Left lobe of liver (tissue), 2 donors: ENCODE data around the gene CCDC148. TPM values are rescaled to one million over a fixed set of nuclear protein-coding genes. Genes with fewer than 3 reads are reported as not detected.

Experiments
- ATAC-seq: fragments of 200-7000 bp; cut with Tn5 transposase; one replicate; pipeline ENCODE4 v1.9.1; 2020; ENCODE audit warnings: mild to moderate bottlenecking, moderate library complexity
- DNase-seq: peaks from one replicate; pipeline ENCODE4 v3.0.0-alpha.2; 2020; ENCODE audit warnings: low spot score
- total RNA-seq: library from RNA; stranded (reverse); gene quantifications from one replicate; pipeline ENCODE4 v1.2.1, GENCODE V29; 2021
- donor health status: DM: no; HTN: no; CAD: no; lungs with moderate emphysema.
- donor health status: DM: no; HTN: yes; CAD: no.

Gene CCDC148
- 0.18 TPM for total RNA-seq

- DNase-seq, result peak; percentile 91
- peak; percentile 81 for ATAC-seq
Measured at GRCh38 chr2:158456309-158457066, at the start of gene CCDC148, which contains the start of gene PKP4. TSS of gene CCDC148 (minus strand) at chr2:158456753. CDS start at chr2:158456439, 314 bp downstream. TSS of gene PKP4 (plus strand) at chr2:158456952. CDS start at chr2:158533185, 76,233 bp downstream.

GRCh38 chr2:158505448-158505934, 48.9 kb upstream of the CCDC148 start:
- DNase-seq (no peak), ATAC-seq (no peak)

- peak; percentile 59 for ATAC-seq
- no peak for DNase-seq
Measured at GRCh38 chr2:158504088-158504487, 47.5 kb upstream of the CCDC148 start.

- DNase-seq, result no peak
- ATAC-seq, result no peak
Measured at GRCh38 chr2:158502974-158503373, 46.4 kb upstream of the CCDC148 start.

GRCh38 chr2:158501301-158501700, 44.7 kb upstream of the CCDC148 start:
- no peak for DNase-seq
- ATAC-seq, result peak; percentile 50

- ATAC-seq (no peak), DNase-seq (no peak)
Measured at GRCh38 chr2:158500333-158500732, 43.8 kb upstream of the CCDC148 start.

- no peak for ATAC-seq
- DNase-seq, result no peak
Measured at GRCh38 chr2:158499383-158499782, 42.8 kb upstream of the CCDC148 start.

GRCh38 chr2:158498749-158499136, 42.2 kb upstream of the CCDC148 start:
- no peak for DNase-seq
- no peak for ATAC-seq

- ATAC-seq (no peak), DNase-seq (no peak)
Measured at GRCh38 chr2:158498043-158498748, 41.6 kb upstream of the CCDC148 start.

- DNase-seq, result no peak
- ATAC-seq, result peak; percentile 79
Measured at GRCh38 chr2:158497486-158497885, 40.9 kb upstream of the CCDC148 start.

- ATAC-seq (peak; percentile 37), DNase-seq (no peak)
Measured at GRCh38 chr2:158496986-158497385, 40.4 kb upstream of the CCDC148 start.

- DNase-seq (no peak), ATAC-seq (no peak)
Measured at GRCh38 chr2:158495175-158495574, 38.6 kb upstream of the CCDC148 start.

- ATAC-seq (no peak), DNase-seq (no peak)
Measured at GRCh38 chr2:158493458-158493857, 36.9 kb upstream of the CCDC148 start.

GRCh38 chr2:158491072-158491471, 34.5 kb upstream of the CCDC148 start:
- no peak for ATAC-seq

GRCh38 chr2:158489366-158490112, 33.0 kb upstream of the CCDC148 start:
- no peak for ATAC-seq

More at GRCh38 chr2:158491072-158491471, 34.5 kb upstream of the CCDC148 start:
- DNase-seq, result no peak

GRCh38 chr2:158488442-158489216, 32.1 kb upstream of the CCDC148 start:
- ATAC-seq (no peak), DNase-seq (no peak)

More at GRCh38 chr2:158489366-158490112, 33.0 kb upstream of the CCDC148 start:
- DNase-seq, result no peak

GRCh38 chr2:158487419-158487818, 30.9 kb upstream of the CCDC148 start:
- ATAC-seq, result peak; percentile 77

GRCh38 chr2:158486970-158487325, 30.4 kb upstream of the CCDC148 start:
- no peak for DNase-seq
- ATAC-seq, result no peak

More at GRCh38 chr2:158487419-158487818, 30.9 kb upstream of the CCDC148 start:
- DNase-seq, result no peak

- DNase-seq (no peak), ATAC-seq (no peak)
Measured at GRCh38 chr2:158486150-158486969, 29.8 kb upstream of the CCDC148 start.
